GM21737 (cell line): ENCODE results near the gene KCNT1.

Source experiments
- ATAC-seq: cut with Tn5 transposase; IDR thresholded peaks from one replicate; pipeline ENCODE4 v1.9.1; 2021; ENCODE audit warnings: mild to moderate bottlenecking, moderate library complexity; ENCODE audit not compliant: unreplicated experiment

KCNT1 gene

DNA sequence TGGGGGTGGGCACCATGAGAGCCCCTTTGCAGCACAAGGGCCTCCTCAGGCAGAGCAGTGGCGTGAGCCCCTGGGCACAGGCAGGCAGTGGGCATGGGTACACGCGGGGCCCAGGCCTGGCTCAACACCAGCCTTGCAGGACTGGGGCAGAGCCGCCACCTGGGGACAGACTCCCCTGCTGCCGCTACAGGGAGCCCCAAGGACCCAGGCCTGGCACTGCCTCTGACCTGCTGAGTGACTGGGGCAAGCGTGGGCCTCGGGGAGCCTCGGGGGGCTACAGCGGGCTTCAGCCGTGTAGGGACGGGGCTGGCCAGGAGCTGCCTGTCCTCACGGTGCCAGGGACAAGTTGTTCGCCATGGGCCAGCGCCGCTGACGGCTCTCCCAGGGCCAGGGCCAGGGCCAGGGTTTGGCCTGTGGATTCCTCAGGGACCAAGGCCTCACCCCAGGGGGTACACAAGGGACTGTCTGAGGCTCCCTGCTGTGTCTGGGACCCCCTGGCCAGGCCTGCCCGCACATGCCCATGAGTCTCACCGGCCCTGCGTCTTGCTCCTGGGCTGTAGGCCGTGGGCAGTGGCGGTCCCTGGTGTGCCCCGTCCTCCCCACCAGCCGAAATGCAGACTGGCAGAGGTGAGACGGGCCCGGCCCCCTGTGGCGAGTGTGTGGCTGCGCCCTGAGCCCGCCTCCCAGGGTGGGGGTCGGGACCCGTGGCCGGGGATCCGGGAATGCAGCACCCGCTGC is 42.5 kb downstream of the KCNT1 start:
- no peak for ATAC-seq

DNA sequence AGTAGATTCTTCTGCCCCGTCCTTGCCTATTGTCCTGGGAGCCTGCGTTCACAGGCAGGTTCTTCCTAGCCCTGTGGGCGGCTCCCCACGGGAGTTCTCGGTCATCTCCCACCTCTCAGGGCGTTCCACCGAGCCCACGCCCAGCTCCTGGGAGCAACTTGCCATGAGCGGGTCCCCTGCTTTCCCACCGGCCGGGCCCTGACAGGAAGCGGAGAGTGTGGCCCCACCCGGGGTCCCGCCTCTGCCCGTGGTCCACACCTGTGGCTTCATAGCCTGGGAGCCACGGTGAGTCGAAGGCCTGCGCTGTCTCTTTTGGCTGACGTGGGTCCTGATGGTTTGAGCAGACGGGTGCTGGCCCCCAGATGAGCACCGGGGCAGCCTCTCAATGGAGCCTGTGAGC is 43.2 kb downstream of the KCNT1 start:
- no peak for ATAC-seq

- ATAC-seq = no peak
These were observed 43.8 kb downstream of the KCNT1 start for GRCh38 chr9:135745686-135746324.

DNA sequence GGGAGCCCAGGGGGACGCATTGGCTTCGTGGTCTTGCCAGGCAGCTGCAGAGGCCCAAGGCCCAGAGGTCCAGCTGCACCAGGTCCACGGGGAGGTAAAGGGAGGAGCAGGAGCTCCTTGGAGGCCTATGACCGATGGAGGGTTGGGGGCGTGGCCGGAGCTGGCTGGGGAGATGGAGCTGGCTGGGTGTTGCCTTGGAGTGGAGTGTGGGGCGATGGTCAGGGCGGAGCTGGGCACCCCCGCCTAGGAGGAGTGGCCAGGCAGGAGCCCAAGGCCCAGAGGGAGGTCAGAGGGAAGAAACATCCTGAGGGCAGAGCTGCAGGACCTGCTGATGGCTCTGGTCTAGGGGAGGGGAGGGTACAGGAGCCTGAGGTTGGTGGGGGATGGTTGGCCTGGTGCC is 44.6 kb downstream of the KCNT1 start:
- no peak for ATAC-seq

- ATAC-seq = no peak
These were observed 45.3 kb downstream of the KCNT1 start for GRCh38 chr9:135747311-135747710.

DNA sequence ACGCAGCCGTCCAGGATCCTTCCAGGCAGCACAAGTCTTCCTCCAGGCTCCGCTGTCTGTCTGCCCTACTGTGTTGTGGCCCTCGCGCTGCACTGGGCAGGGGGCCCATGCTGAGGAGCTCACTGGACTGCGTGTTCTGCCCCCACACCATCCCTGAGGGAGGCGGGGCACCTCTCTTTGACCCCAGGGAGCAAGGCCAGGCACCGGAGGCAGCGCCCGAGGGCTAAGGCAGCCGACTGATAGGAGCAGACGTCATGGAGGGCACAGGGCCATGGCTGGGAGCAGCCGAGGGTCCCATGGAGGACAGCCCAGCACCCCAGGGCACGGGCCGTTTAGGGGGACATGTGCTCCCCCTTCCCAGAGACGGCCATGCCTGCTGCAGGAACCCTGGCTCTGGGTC is 46.7 kb downstream of the KCNT1 start:
- no peak for ATAC-seq

DNA sequence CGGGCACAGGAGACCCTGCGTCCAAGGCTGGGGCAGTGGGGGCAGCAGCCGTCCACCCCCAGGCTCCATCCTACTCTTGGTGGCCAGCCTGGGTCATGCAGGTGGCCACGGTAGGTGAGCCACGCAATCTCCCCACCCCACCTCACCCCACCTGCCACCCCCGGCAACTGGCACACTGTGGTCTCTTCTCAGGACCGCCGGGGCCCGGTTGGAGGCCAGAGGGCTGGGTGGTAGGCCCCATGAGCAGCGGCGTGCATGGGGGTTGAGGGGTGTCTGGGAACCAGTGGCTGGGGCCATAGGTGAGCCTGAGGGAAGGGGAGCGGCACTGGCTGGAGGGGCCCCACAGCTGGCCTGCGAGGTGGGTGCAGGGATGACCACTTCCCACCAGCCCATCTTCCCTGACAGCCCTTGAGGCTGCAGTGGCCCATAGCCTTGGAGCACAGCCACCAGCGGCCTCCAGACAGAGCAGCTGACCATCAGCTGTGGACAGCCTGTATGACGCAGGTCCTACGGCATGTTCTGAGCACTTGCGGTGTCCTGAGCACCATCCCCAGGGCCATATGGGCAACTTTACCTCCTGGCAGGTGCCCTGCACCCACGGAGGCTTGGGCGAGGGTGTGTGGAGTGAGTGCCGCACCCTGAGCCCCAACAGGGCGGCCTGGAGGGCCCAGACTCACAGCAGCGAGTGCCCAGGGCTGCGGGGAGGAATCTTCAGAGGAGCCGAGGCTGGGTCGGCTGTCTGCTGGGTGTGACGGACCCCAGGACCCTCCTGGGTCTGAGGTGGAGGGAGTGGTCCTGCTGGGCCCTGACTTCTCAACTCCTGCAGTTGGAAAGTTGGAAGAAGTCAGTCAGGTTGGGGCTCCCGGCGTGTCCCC is 47.4 kb downstream of the KCNT1 start:
- no peak for ATAC-seq

GRCh38 chr9:135750786-135751185 is 48.8 kb downstream of the KCNT1 start:
- ATAC-seq = no peak

GRCh38 chr9:135751501-135751900 is 49.5 kb downstream of the KCNT1 start:
- no peak for ATAC-seq

- ATAC-seq = no peak
These were observed 50.6 kb downstream of the KCNT1 start for GRCh38 chr9:135752281-135753204.

DNA sequence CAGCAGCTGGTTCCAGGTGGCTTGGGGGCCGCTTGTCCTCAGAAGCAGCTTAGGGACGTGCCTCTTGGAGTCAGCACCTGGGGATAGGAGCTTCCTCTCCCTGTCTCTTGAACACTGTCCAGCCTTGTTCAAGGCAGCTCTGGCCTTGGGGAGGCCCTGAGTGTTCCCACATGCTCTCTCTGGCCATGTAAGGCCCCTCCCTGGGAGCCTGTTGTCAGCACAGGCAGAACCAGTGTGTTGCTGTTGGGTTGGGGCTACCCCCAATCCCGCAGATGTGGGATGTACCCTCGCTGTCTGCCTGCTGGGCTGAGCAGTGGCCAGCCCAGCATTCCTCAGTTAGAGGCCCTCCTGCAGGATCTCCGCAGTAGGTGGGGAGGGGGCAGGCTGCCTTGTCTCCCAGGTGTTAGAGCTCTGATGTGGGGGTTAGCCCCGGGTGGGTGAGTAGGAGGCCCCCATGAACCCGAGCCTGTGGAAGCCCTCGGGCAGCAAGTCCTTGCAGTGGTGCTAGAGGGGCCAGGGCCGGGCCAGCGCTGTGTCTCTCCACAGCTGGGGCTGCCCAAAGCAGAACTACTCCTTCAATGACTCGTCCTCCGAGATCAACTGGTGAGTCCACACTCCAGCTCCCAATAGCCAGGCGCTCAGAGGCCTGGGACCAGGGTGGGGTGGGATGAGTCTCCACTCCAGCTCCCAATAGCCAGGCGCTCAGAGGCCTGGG is 51.6 kb downstream of the KCNT1 start:
- no peak for ATAC-seq

DNA sequence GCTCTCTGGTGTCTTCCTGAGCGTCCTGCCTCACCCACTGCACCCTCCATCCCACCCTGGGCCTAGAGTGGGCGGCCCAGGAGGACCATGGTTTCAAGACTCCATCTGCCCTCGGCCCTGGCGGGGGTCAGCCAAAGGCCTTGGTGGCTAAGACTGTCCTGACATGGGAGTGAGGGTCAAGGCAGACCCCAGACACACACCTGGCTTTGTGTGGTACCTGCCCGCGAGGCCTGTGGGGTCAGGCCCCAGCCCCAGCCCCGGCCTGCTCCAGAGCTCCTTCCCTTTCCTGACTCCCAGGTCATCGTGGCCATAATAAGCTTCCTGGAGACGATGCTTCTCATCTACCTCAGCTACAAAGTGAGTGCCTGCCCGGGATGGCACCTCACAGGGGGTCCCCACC is 54.6 kb downstream of the KCNT1 start:
- ATAC-seq = no peak

DNA sequence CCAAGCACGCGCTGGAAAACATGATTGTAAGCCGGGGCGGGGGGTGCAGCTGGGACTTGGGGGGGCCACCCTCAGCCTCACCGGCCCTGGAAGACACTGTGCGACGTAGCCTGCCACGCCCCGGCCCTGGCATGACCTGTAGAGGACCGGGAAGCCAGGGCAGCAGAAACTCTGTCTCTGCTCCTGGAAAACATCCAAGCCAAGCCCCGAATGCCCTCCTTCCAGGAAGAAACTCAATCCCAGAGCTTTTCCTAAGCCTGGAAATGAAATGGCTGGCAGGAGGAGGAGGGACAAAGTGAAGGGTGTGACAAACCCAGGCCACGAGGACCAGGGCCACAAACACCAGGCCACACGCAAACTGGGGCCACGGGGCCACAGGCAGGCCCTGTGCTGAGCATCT is 55.4 kb downstream of the KCNT1 start:
- no peak for ATAC-seq

GRCh38 chr9:135758056-135758455 is 56.1 kb downstream of the KCNT1 start:
- no peak for ATAC-seq

GRCh38 chr9:135758870-135759269 is 56.9 kb downstream of the KCNT1 start:
- ATAC-seq = no peak

GRCh38 chr9:135759676-135760300 is 57.8 kb downstream of the KCNT1 start:
- ATAC-seq = no peak

DNA sequence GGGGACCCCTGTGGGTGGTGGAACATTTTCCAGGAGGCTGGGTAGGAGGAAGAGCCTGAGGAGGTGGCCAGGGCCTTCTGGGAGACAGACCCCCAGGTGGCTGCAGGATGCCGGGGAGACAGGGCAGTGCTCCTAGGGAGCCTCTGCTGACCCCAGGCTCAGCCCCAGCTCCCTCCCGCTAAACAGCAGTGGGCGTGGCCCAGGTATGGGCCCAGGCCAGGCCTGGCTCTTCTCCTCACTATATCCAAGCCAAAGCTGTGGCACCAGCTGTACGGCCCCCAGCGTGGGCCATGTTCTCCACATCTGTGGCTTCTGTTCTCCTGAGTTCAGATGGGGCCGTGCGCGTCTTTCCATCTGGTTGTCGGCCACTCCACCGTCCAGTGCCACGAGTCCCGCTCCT is 58.5 kb downstream of the KCNT1 start:
- ATAC-seq = no peak

DNA sequence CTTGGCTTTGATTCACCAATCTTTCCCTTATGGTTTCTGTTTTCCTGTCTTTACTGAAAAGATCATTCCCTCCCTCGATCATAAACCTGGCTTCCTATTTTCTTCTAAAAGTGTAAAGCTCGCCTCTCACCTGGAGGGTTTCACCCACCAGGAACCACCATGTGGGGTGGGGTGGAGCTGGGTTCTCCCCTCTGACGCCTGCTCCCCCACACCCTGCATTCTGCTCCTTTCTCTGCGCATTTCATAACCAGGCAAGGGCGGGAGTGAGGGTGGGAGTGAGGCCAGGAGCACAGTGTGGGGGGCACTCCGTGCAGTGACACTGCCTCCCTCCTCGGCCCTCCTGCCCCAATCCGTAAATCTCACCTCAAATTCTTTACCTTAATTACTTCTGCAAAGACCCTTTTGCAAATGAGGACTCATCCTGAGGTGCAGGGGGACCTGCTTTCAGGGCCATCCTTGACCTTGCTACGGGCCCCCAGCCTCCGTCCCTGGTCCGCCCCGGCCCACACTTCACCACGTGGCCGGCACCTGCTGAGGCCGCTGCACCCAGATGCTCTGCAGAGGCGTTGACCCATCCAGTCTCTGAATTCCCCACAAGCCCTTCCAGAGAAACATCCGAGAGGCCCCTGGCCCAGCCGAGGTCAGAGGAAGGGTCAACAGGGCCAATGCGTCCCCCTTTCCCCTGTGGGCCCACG is 59.3 kb downstream of the KCNT1 start:
- no peak for ATAC-seq

DNA sequence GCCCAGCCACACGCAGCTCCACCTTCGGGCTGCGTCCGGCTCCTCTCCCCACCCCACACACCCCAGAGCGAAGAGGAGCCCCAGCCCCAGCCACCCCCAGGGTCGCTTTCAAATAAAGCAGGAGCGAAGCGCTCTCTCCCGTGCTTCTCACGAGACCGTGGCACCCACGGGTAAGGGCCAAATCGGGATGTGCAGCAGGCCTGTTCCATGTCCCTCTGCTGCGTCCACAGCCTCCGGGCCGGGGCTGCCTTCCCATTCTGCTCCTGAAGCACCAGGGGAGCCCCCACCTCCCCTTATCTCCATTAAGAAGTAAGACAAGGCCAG is 59.8 kb downstream of the KCNT1 start:
- no peak for ATAC-seq
